Activated CD4-positive, CD25-positive, alpha-beta regulatory T cell treated with anti-CD3 and anti-CD28 coated beads, Interleukin-2, amount 50 U/mL, for 16 hours (primary cell): ENCODE measurements around the gene PROC.

Source experiments
- DNase-seq: peaks from one replicate; pipeline ENCODE4 v3.0.0-alpha.2; 2020; ENCODE audit warnings: low read depth, low spot score

Gene PROC

DNA sequence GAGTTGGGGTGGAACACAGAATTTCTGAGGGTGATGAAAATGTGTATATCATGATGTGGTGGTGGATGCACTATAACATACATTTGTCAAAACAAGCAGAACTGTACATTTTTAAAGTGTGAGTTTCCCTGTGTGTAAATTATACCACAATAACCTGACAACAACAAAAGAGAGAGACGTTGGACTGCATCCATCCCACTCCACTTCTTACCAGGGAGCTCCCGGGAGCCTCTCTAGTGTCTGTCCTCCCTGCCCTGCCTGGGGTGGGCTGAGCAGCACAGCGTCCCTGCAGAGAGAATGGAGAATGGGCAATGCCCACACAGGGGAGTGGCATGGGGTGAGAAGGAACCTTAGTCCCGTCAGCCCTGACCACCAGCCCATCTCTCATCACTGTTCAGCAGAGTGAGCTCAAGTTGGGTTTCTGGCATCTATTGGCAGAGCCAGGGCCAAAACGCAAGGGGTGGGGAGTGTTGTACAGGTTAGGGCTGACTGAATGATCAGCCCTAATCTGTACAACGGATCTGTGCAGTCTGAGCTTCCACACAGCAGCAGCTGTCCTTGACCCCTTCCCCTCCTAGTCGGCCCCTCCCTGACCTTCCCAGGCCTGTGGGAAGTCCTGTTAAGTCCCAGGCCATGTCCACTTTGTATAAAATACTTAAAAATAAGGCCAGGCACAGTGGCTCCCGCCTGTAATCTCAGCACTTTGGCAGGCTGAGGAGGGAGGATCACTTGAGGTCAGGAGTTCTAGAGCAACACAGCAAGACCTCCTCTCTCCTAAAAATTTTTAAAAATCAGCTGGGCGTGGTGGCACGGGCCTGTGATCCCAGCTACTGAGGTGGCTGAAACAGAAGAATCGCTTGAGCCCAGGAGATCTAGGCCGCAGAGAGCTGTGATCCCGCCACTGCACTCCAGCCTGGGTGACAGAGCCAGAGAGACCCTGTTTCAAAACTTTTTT, 3.3 kb upstream of the PROC start:
- DNase-seq, result no peak

DNA sequence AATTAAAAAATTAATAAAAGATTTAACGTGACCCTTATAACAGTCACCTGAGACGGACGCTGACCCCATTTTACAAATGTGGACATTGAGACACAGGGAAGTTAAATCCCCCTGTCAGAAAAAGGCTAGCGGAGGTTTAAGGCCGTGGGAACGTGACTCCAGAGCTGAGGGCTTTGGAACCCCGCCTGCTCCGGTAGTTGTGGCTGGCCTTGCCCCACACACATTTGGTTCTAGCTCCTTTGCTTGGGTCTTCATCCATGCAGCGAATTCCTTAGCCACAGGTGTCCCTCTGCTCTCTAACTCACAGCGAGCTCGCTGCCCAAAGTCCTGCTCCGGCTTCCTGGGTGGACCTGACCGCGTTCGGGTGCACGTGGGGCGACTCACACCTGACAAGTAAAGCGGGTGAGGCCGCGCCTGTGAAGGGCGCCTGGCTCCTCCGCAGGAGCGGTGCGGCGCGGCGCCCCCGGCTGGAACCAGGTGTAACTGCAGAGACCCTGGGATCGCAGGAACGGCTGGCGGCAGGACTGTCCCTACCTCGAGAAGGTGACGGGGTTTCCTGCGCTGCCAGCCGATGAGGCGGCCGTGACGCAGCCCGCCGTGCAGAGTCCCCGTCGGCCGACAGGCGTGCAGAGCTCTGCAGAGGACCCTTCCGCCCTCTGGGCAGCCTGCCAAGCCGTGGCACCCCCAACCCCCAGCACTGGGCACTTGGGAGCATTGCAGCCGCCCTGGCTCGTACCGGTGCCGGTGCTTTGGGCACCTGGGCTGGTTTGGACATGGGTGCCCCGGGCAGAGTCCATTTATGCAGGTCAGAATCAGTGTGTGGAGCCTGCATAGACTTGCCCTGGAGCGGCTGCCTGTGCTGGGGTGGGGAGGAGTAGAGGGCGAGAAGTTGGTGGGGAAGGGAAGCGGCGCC, 2.4 kb upstream of the PROC start:
- DNase-seq, result peak; percentile 50

DNA sequence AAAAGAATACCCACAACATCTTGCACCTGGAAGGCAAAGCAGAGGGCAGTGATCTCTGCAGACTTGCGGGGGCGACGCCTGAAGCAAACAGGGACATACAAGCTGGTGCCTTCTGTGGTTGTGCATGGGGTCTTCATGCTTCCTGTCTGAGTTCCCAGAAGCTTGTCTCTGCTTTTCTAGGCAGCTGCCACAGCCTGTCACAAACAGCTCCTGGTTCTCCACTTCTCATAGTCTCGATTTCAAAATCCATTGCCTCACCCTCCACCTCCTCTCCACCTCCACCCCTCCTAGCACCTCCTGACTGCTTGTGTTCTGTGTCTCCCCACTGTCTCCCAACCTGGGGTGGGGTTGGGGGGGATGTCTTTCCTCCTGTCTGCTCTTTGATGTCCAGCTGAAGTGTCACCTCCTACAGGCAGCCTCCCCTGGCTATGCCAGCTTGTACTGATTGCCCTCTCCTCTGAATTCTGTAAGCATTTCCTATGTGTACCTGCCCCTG, 1.7 kb upstream of the PROC start:
- no peak for DNase-seq

DNA sequence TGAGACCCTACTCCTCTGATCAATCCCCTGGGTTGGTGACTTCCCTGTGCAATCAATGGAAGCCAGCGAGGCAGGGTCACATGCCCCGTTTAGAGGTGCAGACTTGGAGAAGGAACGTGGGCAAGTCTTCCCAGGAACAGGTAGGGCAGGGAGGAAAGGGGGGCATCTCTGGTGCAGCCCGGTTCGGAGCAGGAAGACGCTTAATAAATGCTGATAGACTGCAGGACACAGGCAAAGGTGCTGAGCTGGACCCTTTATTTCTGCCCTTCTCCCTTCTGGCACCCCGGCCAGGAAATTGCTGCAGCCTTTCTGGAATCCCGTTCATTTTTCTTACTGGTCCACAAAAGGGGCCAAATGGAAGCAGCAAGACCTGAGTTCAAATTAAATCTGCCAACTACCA, 821 bp upstream of the PROC start:
- no peak for DNase-seq

DNA sequence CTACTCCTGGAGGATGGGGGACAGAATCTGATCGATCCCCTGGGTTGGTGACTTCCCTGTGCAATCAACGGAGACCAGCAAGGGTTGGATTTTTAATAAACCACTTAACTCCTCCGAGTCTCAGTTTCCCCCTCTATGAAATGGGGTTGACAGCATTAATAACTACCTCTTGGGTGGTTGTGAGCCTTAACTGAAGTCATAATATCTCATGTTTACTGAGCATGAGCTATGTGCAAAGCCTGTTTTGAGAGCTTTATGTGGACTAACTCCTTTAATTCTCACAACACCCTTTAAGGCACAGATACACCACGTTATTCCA, 844 bp downstream of the PROC start:
- DNase-seq, result no peak

DNA sequence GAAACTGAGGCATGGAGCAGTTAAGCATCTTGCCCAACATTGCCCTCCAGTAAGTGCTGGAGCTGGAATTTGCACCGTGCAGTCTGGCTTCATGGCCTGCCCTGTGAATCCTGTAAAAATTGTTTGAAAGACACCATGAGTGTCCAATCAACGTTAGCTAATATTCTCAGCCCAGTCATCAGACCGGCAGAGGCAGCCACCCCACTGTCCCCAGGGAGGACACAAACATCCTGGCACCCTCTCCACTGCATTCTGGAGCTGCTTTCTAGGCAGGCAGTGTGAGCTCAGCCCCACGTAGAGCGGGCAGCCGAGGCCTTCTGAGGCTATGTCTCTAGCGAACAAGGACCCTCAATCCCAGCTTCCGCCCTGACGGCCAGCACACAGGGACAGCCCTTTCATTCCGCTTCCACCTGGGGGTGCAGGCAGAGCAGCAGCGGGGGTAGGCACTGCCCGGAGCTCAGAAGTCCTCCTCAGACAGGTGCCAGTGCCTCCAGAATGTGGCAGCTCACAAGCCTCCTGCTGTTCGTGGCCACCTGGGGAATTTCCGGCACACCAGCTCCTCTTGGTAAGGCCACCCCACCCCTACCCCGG, 1.3 kb downstream of the PROC start:
- DNase-seq, result no peak

DNA sequence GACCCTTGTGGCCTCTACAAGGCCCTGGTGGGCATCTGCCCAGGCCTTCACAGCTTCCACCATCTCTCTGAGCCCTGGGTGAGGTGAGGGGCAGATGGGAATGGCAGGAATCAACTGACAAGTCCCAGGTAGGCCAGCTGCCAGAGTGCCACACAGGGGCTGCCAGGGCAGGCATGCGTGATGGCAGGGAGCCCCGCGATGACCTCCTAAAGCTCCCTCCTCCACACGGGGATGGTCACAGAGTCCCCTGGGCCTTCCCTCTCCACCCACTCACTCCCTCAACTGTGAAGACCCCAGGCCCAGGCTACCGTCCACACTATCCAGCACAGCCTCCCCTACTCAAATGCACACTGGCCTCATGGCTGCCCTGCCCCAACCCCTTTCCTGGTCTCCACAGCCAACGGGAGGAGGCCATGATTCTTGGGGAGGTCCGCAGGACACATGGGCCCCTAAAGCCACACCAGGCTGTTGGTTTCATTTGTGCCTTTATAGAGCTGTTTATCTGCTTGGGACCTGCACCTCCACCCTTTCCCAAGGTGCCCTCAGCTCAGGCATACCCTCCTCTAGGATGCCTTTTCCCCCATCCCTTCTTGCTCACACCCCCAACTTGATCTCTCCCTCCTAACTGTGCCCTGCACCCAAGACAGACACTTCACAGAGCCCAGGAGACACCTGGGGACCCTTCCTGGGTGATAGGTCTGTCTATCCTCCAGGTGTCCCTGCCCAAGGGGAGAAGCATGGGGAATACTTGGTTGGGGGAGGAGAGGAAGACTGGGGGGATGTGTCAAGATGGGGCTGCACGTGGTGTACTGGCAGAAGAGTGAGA, 2.0 kb downstream of the PROC start:
- DNase-seq, result no peak

DNA sequence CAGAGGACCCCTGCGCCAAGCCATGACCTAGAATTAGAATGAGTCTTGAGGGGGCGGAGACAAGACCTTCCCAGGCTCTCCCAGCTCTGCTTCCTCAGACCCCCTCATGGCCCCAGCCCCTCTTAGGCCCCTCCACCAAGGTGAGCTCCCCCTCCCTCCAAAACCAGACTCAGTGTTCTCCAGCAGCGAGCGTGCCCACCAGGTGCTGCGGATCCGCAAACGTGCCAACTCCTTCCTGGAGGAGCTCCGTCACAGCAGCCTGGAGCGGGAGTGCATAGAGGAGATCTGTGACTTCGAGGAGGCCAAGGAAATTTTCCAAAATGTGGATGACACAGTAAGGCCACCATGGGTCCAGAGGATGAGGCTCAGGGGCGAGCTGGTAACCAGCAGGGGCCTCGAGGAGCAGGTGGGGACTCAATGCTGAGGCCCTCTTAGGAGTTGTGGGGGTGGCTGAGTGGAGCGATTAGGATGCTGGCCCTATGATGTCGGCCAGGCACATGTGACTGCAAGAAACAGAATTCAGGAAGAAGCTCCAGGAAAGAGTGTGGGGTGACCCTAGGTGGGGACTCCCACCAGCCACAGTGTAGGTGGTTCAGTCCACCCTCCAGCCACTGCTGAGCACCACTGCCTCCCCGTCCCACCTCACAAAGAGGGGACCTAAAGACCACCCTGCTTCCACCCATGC, 3.0 kb downstream of the PROC start:
- no peak for DNase-seq

DNA sequence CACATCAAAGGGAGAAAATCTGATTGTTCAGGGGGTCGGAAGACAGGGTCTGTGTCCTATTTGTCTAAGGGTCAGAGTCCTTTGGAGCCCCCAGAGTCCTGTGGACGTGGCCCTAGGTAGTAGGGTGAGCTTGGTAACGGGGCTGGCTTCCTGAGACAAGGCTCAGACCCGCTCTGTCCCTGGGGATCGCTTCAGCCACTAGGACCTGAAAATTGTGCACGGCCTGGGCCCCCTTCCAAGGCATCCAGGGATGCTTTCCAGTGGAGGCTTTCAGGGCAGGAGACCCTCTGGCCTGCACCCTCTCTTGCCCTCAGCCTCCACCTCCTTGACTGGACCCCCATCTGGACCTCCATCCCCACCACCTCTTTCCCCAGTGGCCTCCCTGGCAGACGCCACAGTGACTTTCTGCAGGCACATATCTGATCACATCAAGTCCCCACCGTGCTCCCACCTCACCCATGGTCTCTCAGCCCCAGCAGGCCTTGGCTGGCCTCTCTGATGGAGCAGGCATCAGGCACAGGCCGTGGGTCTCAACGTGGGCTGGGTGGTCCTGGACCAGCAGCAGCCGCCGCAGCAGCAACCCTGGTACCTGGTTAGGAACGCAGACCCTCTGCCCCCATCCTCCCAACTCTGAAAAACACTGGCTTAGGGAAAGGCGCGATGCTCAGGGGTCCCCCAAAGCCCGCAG, 3.8 kb downstream of the PROC start:
- no peak for DNase-seq

DNA sequence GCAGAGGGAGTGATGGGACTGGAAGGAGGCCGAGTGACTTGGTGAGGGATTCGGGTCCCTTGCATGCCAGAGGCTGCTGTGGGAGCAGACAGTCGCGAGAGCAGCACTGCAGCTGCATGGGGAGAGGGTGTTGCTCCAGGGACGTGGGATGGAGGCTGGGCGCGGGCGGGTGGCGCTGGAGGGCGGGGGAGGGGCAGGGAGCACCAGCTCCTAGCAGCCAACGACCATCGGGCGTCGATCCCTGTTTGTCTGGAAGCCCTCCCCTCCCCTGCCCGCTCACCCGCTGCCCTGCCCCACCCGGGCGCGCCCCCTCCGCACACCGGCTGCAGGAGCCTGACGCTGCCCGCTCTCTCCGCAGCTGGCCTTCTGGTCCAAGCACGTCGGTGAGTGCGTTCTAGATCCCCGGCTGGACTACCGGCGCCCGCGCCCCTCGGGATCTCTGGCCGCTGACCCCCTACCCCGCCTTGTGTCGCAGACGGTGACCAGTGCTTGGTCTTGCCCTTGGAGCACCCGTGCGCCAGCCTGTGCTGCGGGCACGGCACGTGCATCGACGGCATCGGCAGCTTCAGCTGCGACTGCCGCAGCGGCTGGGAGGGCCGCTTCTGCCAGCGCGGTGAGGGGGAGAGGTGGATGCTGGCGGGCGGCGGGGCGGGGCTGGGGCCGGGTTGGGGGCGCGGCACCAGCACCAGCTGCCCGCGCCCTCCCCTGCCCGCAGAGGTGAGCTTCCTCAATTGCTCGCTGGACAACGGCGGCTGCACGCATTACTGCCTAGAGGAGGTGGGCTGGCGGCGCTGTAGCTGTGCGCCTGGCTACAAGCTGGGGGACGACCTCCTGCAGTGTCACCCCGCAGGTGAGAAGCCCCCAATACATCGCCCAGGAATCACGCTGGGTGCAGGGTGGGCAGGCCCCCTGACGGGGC, 4.6 kb downstream of the PROC start:
- no peak for DNase-seq

DNA sequence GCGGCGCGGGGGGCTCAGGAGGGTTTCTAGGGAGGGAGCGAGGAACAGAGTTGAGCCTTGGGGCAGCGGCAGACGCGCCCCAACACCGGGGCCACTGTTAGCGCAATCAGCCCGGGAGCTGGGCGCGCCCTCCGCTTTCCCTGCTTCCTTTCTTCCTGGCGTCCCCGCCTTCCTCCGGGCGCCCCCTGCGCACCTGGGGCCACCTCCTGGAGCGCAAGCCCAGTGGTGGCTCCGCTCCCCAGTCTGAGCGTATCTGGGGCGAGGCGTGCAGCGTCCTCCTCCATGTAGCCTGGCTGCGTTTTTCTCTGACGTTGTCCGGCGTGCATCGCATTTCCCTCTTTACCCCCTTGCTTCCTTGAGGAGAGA, 5.2 kb downstream of the PROC start:
- no peak for DNase-seq

DNA sequence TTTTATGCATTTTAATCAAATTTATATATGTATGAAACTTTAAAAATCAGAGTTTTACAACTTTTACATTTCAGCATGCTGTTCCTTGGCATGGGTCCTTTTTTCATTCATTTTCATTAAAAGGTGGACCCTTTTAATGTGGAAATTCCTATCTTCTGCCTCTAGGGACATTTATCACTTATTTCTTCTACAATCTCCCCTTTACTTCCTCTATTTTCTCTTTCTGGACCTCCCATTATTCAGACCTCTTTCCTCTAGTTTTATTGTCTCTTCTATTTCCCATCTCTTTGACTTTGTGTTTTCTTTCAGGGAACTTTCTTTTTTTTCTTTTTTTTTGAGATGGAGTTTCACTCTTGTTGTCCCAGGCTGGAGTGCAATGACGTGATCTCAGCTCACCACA, 5.7 kb downstream of the PROC start:
- no peak for DNase-seq

DNA sequence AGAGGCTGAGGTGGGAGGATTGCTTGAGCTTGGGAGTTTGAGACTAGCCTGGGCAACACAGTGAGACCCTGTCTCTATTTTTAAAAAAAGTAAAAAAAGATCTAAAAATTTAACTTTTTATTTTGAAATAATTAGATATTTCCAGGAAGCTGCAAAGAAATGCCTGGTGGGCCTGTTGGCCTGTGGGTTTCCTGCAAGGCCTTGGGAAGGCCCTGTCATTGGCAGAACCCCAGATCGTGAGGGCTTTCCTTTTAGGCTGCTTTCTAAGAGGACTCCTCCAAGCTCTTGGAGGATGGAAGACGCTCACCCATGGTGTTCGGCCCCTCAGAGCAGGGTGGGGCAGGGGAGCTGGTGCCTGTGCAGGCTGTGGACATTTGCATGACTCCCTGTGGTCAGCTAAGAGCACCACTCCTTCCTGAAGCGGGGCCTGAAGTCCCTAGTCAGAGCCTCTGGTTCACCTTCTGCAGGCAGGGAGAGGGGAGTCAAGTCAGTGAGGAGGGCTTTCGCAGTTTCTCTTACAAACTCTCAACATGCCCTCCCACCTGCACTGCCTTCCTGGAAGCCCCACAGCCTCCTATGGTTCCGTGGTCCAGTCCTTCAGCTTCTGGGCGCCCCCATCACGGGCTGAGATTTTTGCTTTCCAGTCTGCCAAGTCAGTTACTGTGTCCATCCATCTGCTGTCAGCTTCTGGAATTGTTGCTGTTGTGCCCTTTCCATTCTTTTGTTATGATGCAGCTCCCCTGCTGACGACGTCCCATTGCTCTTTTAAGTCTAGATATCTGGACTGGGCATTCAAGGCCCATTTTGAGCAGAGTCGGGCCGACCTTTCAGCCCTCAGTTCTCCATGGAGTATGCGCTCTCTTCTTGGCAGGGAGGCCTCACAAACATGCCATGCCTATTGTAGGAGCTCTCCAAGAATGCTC, 6.6 kb downstream of the PROC start:
- no peak for DNase-seq

DNA sequence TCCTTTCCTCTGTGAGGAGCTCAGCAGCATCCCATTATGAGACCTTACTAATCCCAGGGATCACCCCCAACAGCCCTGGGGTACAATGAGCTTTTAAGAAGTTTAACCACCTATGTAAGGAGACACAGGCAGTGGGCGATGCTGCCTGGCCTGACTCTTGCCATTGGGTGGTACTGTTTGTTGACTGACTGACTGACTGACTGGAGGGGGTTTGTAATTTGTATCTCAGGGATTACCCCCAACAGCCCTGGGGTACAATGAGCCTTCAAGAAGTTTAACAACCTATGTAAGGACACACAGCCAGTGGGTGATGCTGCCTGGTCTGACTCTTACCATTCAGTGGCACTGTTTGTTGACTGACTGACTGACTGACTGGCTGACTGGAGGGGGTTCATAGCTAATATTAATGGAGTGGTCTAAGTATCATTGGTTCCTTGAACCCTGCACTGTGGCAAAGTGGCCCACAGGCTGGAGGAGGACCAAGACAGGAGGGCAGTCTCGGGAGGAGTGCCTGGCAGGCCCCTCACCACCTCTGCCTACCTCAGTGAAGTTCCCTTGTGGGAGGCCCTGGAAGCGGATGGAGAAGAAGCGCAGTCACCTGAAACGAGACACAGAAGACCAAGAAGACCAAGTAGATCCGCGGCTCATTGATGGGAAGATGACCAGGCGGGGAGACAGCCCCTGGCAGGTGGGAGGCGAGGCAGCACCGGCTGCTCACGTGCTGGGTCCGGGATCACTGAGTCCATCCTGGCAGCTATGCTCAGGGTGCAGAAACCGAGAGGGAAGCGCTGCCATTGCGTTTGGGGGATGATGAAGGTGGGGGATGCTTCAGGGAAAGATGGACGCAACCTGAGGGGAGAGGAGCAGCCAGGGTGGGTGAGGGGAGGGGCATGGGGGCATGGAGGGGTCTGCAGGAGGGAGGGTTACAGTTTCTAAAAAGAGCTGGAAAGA, 7.6 kb downstream of the PROC start:
- DNase-seq, result no peak

DNA sequence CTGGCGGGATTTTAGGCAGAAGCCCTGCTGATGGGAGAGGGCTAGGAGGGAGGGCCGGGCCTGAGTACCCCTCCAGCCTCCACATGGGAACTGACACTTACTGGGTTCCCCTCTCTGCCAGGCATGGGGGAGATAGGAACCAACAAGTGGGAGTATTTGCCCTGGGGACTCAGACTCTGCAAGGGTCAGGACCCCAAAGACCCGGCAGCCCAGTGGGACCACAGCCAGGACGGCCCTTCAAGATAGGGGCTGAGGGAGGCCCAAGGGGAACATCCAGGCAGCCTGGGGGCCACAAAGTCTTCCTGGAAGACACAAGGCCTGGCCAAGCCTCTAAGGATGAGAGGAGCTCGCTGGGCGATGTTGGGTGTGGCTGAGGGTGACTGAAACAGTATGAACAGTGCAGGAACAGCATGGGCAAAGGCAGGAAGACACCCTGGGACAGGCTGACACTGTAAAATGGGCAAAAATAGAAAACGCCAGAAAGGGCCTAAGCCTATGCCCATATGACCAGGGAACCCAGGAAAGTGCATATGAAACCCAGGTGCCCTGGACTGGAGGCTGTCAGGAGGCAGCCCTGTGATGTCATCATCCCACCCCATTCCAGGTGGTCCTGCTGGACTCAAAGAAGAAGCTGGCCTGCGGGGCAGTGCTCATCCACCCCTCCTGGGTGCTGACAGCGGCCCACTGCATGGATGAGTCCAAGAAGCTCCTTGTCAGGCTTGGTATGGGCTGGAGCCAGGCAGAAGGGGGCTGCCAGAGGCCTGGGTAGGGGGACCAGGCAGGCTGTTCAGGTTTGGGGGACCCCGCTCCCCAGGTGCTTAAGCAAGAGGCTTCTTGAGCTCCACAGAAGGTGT, 8.5 kb downstream of the PROC start:
- no peak for DNase-seq
